Adrenal gland (tissue), 12 donors: ENCODE data around the gene AP1S3. TPM values are rescaled to one million over a fixed set of nuclear protein-coding genes. Genes with fewer than 3 reads are reported as not detected.
A peak's percentile ranks its signal among the peaks of the same experiment; 100 is the strongest.

Source experiments
- DNase-seq, 7 donors: peaks; one replicate each; pipeline ENCODE4 v3.0.0-alpha.2; 2019 to 2020
- H3K27ac ChIP-seq, 5 donors: fragments of 200-600 bp; sonication (generic) in 4 of 5; 1 replicate in 3 of 5; 2 replicates in 2 of 5; pipeline versions ENCODE4 v1.5.1 to v1.8.0; 2016 to 2020; ENCODE audit warnings: mild to moderate bottlenecking in 1 of 5
- H3K27me3 ChIP-seq: fragments of 200-600 bp; 2 replicates; pipeline ENCODE4 v1.8.0; 2021
- H3K36me3 ChIP-seq, 2 donors: fragments of 200-600 bp; replicated peaks in 1 of 2; 1 replicate in 1 of 2; 2 replicates in 1 of 2; pipeline versions ENCODE4 v1.5.1 to v1.8.0; 2018 to 2022
- H3K4me1 ChIP-seq, 2 donors: fragments of 200-600 bp; replicated peaks in 1 of 2; 1 replicate in 1 of 2; 2 replicates in 1 of 2; pipeline versions ENCODE4 v1.5.1 to v1.8.0; 2018 to 2021
- H3K4me3 ChIP-seq, 4 donors: fragments of 200-600 bp; sonication (generic) in 3 of 4; one replicate each; pipeline ENCODE4 v1.5.1; 2016 to 2018
- H3K9me3 ChIP-seq, 3 donors: fragments of 200-600 bp; sonication (generic) in 1 of 3; replicated peaks in 1 of 3; 1 replicate in 2 of 3; 2 replicates in 1 of 3; pipeline versions ENCODE4 v1.5.1 to v1.8.0; 2016 to 2021
- POLR2A ChIP-seq, 2 donors: fragments of 450-650 bp; IDR thresholded peaks; one replicate each; pipeline ENCODE4 v1.6.1; 2017; ENCODE audit warnings: antibody characterized with exemption in 2 of 2, mild to moderate bottlenecking in 2 of 2, moderate library complexity in 1 of 2
- WGBS, 4 donors: extraction: QIAGEN DNeasy Blood & Tissue Kit in 2 of 4; methylation state at CpG; one replicate each; pipeline versions ENCODE4 v1.1.5 to v1.1.7; 2013 to 2017; 5-methylcytosine and 5-hydroxymethylcytosine counted together
- intact Hi-C, 2 donors: fragments of 100-400 bp; cut with DNase I; formaldehyde crosslinking; loops; one replicate each; pipeline versions ENCODE4 v1.14.1 to v1.15.0; 2022 to 2023
- polyA plus RNA-seq, 3 donors: library from polyadenylated mRNA; stranded (reverse); fragments of 200-250 nt in 2 of 3; fragments of 350-450 nt in 1 of 3; fragmentation: Illumina TruSeq in 1 of 3; extraction: RNeasy Lipid Tissue Mini Kit (QIAGEN cat#74804) in 1 of 3; gene quantifications; one replicate each; pipeline ENCODE4 v1.2.3, GENCODE V29; 2013 to 2014
- total RNA-seq, 9 donors: library from RNA; depleted of rRNA in 4 of 9; stranded (reverse); fragments of >200 nt in 4 of 9; fragments of 120-200 nt in 1 of 9; fragmentation: NEBNext Ultra II Directional in 1 of 9; extraction: Animal tissue kit (Norgen Biotek cat#: 25700) in 1 of 9; gene quantifications; one replicate each; pipeline versions ENCODE4 v1.1.0 to v1.2.4, GENCODE V29; 2013 to 2023
- TF ChIP-seq, protein P1 (sequence below), 6 experiments: fragments of 450-650 bp in 4 of 6; fragments of 200-600 bp in 2 of 6; sonication (generic) in 1 of 6; IDR thresholded peaks; 1 replicate in 5 of 6; 2 replicates in 1 of 6; pipeline versions ENCODE4 v1.5.1 to v1.8.0; 2016 to 2021; ENCODE audit warnings: antibody characterized with exemption in 6 of 6, mild to moderate bottlenecking in 2 of 6, moderate library complexity in 1 of 6
- donor health status: healthy with polysubstance abuse.
- donor health status: Bipolar disorder and iron deficiency.
- donor health status: DM: yes; HTN: yes; CAD: no.
- donor health status: DM: no; HTN: no; CAD: no.
- donor health status: DM: no; HTN: no; CAD: no.
- donor health status: DM: yes; HTN: yes; CAD: no.

AP1S3 gene
- total and polyA plus RNA-seq, 12 donors = 0.24 to 7.3 (median 1.3) TPM

DNA sequence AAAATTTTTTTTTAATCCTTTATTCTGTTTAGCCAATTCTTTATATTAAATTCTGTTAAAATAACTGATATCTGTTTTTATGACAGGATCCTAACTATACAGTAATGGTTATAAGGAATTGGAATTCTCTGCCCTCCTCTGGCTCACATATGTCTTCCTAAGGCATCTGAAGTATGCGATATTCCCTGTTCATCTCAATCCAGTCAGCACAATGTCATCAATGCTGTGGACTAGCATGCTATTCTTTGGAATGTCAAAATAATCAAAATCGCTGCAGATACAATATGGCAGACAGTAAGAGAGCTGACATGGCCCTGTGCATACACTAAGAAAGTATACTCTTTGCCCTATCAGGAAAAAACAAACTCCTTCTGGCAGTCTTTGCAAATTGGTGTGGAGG lies 107.6 kb downstream of the AP1S3 start:
- H3K27ac ChIP-seq = no peak overlapping the region
- H3K27me3 ChIP-seq = no peaks in the 10 kb centered on the region
- no peak for DNase-seq
- no peaks in the 10 kb centered on the region for H3K36me3 ChIP-seq
- H3K9me3 ChIP-seq = no peaks in the 10 kb centered on the region
- TF ChIP-seq, protein P1, sequence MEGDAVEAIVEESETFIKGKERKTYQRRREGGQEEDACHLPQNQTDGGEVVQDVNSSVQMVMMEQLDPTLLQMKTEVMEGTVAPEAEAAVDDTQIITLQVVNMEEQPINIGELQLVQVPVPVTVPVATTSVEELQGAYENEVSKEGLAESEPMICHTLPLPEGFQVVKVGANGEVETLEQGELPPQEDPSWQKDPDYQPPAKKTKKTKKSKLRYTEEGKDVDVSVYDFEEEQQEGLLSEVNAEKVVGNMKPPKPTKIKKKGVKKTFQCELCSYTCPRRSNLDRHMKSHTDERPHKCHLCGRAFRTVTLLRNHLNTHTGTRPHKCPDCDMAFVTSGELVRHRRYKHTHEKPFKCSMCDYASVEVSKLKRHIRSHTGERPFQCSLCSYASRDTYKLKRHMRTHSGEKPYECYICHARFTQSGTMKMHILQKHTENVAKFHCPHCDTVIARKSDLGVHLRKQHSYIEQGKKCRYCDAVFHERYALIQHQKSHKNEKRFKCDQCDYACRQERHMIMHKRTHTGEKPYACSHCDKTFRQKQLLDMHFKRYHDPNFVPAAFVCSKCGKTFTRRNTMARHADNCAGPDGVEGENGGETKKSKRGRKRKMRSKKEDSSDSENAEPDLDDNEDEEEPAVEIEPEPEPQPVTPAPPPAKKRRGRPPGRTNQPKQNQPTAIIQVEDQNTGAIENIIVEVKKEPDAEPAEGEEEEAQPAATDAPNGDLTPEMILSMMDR (IDR thresholded peaks at IDR 0.05) = no peak
- TF ChIP-seq POLR2A (IDR thresholded peaks at IDR 0.05) = no peak
- H3K4me1 ChIP-seq = peaks cover 9 to 14% of the 10 kb centered on the region in 2 donors
- whole genome bisulfite sequencing, 4 donors = 90 to 98% (median 94%) methylated on average over 2 of the region's 2 CpGs
- H3K4me3 ChIP-seq = no peak overlapping the region
- intact Hi-C loops = no loop called here

DNA sequence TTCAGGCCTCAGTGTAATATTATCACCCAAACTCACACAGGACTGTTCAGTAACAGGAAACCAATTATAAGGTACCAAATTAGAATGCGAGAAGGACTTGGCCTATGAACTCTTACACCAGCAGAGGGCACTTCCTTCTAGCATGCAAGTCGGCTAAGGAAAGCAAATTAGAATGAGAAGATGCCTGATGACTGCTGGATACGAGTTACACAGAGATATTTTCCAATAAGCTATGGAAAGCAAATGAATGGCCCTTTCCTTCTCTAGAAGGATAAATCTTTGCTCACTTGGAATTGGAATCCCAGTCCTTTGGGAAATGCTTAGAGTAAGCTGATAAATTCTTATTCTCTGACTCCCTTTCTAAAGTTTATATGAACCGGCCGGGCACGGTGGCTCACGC lies 109.8 kb downstream of the AP1S3 start:
- peak in 3 of 7 donors; percentile 15 to 37 (median 23) for DNase-seq
- H3K36me3 ChIP-seq = no peaks in the 10 kb centered on the region
- no peak overlapping the region for H3K4me3 ChIP-seq
- 64 to 72% (median 69%) methylated on average over 7 of the region's 7 CpGs for WGBS, 4 donors
- no peak overlapping the region for H3K27ac ChIP-seq
- no peak for TF ChIP-seq POLR2A (IDR thresholded peaks at IDR 0.05)
- TF ChIP-seq, protein P1 (IDR thresholded peaks at IDR 0.05) = peak; percentile 10 to 39 (median 25)
- intact Hi-C loops = no loop called here
- H3K9me3 ChIP-seq = no peaks in the 10 kb centered on the region
- H3K4me1 ChIP-seq = peaks cover 9 to 14% of the 10 kb centered on the region in 2 donors
- no peaks in the 10 kb centered on the region for H3K27me3 ChIP-seq

DNA sequence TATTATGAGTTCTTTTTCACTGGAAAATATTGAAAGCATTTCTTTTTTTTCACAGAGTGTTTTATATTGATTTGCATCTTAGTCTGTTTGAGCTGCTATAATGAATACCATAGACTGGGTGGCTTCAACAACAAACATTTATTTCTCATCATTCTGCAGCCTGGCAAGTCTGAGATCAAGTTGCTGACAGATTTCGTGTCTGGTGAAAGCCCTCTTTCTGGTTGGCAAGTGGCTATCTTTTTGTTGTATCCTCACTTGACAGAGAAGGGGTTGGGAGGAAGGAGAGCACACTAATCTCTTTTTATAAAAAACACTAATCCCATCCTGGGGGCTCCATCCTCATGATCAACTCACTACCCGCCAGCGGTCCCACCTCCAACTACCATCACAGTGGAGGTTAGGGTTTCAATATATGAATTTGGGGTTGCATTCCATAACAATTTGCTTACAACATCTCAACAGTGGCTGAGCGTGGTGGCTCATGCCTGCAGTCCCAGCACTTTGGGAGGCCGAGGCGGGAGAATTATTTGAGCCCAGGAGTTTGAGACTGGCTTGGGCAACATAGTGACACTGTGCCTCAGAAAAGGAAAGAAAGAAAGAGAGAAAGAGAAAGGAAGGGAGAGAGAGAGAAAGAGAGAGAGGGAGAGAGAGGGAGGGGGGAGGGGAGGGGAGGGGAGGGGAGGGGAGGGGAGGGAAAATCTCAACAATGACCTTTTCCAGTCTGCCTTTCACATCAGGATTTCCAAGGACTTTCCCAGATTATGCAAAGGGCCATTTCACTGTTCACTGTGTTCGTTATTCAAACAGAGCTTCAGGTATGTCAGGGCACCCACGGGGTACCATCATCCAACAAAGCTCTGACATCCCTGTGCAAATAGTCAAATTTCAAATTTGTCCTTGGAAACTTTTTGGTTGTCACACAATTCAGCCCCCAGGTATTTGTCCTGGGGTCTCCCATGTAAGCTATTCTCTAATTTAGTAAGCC lies 111.1 kb downstream of the AP1S3 start:
- no peak for DNase-seq
- H3K4me1 ChIP-seq = peaks cover 9 to 14% of the 10 kb centered on the region in 2 donors
- 88 to 95% (median 90%) methylated on average over 8 of the region's 8 CpGs for WGBS, 4 donors
- intact Hi-C loops = no loop called here
- no peaks in the 10 kb centered on the region for H3K27me3 ChIP-seq
- H3K9me3 ChIP-seq = no peaks in the 10 kb centered on the region
- H3K4me3 ChIP-seq = no peak overlapping the region
- TF ChIP-seq, protein P1 (IDR thresholded peaks at IDR 0.05) = no peak
- no peak for TF ChIP-seq POLR2A (IDR thresholded peaks at IDR 0.05)
- H3K36me3 ChIP-seq = no peaks in the 10 kb centered on the region
- H3K27ac ChIP-seq = peak overlapping the region; percentile 23 to 78 (median 63)

DNA sequence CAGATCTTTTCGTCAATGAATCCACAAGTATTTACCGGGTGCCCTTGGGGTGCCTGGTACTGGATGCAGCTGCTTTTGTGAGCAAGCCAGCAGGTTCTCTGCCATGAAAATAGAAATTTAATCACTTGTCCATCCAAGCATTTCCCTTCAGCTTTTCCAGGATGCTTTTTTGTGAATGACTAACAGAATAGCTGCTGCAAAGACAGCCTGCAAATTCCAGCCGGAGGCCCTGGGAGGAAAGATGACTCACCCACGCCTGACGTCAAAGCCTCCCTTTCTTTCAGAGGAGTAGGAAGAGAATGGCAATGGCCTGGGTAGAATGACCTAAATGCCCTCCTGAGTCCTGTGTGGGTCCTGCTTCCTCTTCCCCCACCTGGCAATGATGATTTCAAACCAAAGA lies 111.9 kb downstream of the AP1S3 start:
- TF ChIP-seq, protein P1 (IDR thresholded peaks at IDR 0.05) = no peak
- no peak for TF ChIP-seq POLR2A (IDR thresholded peaks at IDR 0.05)
- intact Hi-C loops = no loop called here
- Histone ChIP-seq H3K9me3 (no peaks in the 10 kb centered on the region), H3K27me3 (no peaks in the 10 kb centered on the region), H3K4me1 (peaks cover 9 to 14% of the 10 kb centered on the region in 2 donors), H3K4me3 (no peak overlapping the region), H3K36me3 (no peaks in the 10 kb centered on the region), H3K27ac (peak overlapping the region; percentile 23 to 78 (median 63))
- DNase-seq = peak; percentile 85 to 97 (median 94)
- 16 to 29% (median 20%) methylated on average over 5 of the region's 5 CpGs for WGBS, 4 donors
